IPS DF 6.9 (cell line): ENCODE data around the gene TADA3.
A peak's percentile ranks its signal among the peaks of the same experiment; 100 is the strongest.

Experiments
- DNase-seq: peaks from one replicate; pipeline ENCODE4 v3.0.0-alpha.2; 2013; ENCODE audit warnings: low read depth, low spot score
- H3K27ac ChIP-seq: one replicate; pipeline ENCODE4 v1.5.1; 2013; ENCODE audit warnings: low read length, control low read depth
- H3K27me3 ChIP-seq: 2 replicates; pipeline ENCODE4 v1.6.1; 2013; ENCODE audit warnings: mild to moderate bottlenecking, low read length; ENCODE audit not compliant: control insufficient read depth, insufficient read depth
- H3K36me3 ChIP-seq: 2 replicates; pipeline ENCODE4 v1.6.1; 2013; ENCODE audit warnings: low read length; ENCODE audit not compliant: control insufficient read depth, insufficient read depth
- H3K4me1 ChIP-seq: 2 replicates; pipeline ENCODE4 v1.6.1; 2013; ENCODE audit warnings: low read length; ENCODE audit not compliant: control insufficient read depth, insufficient read depth
- H3K4me3 ChIP-seq: 2 replicates; pipeline ENCODE4 v1.5.1; 2013; ENCODE audit warnings: mild to moderate bottlenecking, low read length
- H3K9me3 ChIP-seq: 2 replicates; pipeline ENCODE4 v1.6.1; 2013; ENCODE audit warnings: low read length, inconsistent platforms; ENCODE audit not compliant: control insufficient read depth, insufficient read depth
- WGBS: extraction: QIAGEN DNeasy Blood & Tissue Kit; methylation state at CpG from one replicate; pipeline ENCODE4 v1.1.7; 2013; ENCODE audit warnings: mixed read lengths, missing lambda C conversion rate; ENCODE audit not compliant: insufficient read length, insufficient coverage; 5-methylcytosine and 5-hydroxymethylcytosine counted together

The TADA3 gene

DNA sequence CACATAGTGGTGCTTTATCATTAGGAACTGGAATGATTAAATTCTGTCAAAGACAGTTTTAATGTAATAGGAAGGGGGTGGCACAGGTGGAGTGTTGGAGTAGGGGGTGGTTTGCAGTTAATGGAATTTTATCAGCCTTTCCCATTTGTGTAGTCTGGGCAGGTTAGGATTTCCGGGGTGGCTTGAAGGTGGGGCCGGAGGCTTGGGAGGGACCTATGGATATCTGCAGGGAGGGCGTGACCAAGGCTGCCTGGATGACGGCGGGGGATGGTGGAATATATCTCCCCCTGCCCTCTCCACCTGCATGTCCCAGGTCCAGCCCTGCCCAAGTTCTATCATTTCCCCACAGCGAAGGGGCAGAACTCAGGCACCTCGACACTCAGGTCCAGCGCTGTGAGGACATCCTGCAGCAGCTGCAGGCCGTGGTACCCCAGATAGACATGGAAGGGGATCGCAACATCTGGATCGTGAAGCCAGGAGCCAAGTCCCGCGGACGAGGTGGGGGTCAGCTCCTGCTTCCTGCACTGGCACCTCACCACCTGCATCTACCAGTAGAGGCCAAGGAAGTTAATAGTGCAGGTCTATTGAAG, 33.3 kb upstream of the TADA3 start:
- DNase-seq, result no peak
- H3K36me3 ChIP-seq, result no peaks in the 10 kb centered on the region
- H3K27me3 ChIP-seq, result no peaks in the 10 kb centered on the region
- no CpG with 5 or more reads among the region's 14 CpGs for WGBS
- no peak overlapping the region for H3K27ac ChIP-seq
- H3K9me3 ChIP-seq, result no peaks in the 10 kb centered on the region
- H3K4me1 ChIP-seq, result no peaks in the 10 kb centered on the region
- no peak overlapping the region for H3K4me3 ChIP-seq

DNA sequence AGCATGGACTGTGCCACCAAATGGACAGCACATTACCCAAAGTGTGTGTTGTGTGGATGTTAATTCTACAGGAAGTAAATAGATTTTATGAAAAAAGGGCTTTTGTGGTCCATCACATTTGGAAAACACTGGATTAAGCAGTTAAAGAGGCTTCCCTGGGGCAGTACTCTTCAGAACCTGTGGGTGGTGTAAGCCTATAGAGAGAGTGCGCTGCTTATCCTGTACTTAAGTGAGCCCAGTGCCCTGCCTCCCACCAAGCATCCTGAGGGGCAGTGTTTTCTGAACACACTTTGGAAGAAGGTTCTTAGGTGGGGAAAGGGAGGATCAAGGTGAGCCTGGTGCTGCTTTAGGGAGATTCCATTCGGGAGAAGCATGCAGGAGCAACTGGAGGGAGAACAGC, 28.7 kb upstream of the TADA3 start:
- H3K4me3 ChIP-seq, result no peak overlapping the region
- no peaks in the 10 kb centered on the region for H3K9me3 ChIP-seq
- no CpG with 5 or more reads among the region's 2 CpGs for WGBS
- no peaks in the 10 kb centered on the region for H3K36me3 ChIP-seq
- H3K4me1 ChIP-seq, result no peaks in the 10 kb centered on the region
- DNase-seq, result no peak
- H3K27me3 ChIP-seq, result no peaks in the 10 kb centered on the region
- H3K27ac ChIP-seq, result no peak overlapping the region

- WGBS, result no CpG with 5 or more reads among the region's 12 CpGs
- Histone ChIP-seq H3K9me3 (no peaks in the 10 kb centered on the region), H3K36me3 (no peaks in the 10 kb centered on the region), H3K27me3 (no peaks in the 10 kb centered on the region), H3K4me3 (no peak overlapping the region), H3K27ac (no peak overlapping the region), H3K4me1 (no peaks in the 10 kb centered on the region)
- no peak for DNase-seq
Observed at GRCh38 chr3:9820543-9820942, 28.3 kb upstream of the TADA3 start.

- Histone ChIP-seq H3K4me3 (no peak overlapping the region), H3K36me3 (no peaks in the 10 kb centered on the region), H3K27me3 (no peaks in the 10 kb centered on the region), H3K4me1 (no peaks in the 10 kb centered on the region), H3K27ac (no peak overlapping the region), H3K9me3 (no peaks in the 10 kb centered on the region)
- WGBS, result no CpG with 5 or more reads among the region's 7 CpGs
- DNase-seq, result no peak
Observed at GRCh38 chr3:9818666-9819335, 26.5 kb upstream of the TADA3 start.

GRCh38 chr3:9817436-9817835, 25.2 kb upstream of the TADA3 start:
- no CpG with 5 or more reads among the region's 6 CpGs for WGBS
- no peaks in the 10 kb centered on the region for H3K36me3 ChIP-seq
- DNase-seq, result no peak
- no peak overlapping the region for H3K4me3 ChIP-seq
- H3K27ac ChIP-seq, result no peak overlapping the region
- H3K4me1 ChIP-seq, result no peaks in the 10 kb centered on the region
- no peaks in the 10 kb centered on the region for H3K9me3 ChIP-seq
- no peaks in the 10 kb centered on the region for H3K27me3 ChIP-seq

DNA sequence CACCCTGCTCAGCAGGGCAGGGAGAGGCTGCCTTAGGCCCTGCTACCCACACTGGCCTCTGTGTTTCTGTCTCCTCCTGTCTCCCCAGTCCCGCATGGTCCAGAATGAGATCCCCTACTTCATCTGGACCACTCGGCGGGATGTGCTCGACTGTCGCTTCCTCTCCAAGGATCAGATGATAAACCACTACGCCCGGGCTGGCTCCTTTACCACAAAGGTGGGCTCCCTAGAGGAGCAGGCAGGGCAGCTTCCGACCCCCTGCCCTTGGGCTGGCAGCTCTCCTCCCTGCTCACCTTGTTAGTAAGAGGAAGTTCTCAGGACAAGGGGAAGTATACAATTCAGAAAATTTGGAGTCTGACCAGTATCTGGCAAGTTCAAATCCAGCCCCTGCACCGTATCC, 23.7 kb upstream of the TADA3 start:
- no peaks in the 10 kb centered on the region for H3K36me3 ChIP-seq
- no peak overlapping the region for H3K4me3 ChIP-seq
- H3K9me3 ChIP-seq, result no peaks in the 10 kb centered on the region
- no peaks in the 10 kb centered on the region for H3K4me1 ChIP-seq
- no peak overlapping the region for H3K27ac ChIP-seq
- whole genome bisulfite sequencing, result no CpG with 5 or more reads among the region's 9 CpGs
- H3K27me3 ChIP-seq, result peaks cover 5% of the 10 kb centered on the region; the same call in 1 of the 2 replicates
- no peak for DNase-seq

DNA sequence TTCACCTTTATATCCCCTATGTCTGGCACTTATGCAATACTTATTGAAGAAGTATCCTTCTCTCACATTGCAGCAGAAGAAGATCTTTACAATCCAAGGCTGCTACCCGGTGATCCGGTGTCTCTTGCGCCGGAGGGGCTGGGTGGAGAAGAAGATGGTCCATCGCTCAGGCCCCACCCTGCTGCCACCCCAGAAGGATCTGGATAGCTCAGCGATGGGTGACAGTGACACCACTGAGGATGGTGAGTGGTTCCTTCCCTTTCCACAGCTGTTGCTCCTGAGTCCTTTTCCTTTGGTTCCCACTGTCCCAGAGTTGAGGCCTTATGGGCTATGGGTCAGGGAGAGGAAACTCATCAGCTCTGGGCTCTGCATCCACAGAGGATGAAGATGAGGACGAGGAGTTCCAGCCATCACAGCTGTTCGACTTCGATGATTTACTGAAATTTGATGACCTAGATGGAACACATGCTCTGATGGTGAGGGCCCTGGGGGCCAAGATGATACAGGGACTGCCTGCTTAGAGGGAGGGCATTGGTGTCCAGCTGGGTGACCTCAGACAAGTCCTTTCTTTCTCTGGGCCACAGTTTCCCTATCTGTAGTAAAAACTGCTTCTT, 20.7 kb upstream of the TADA3 start:
- WGBS, result no CpG with 5 or more reads among the region's 9 CpGs
- H3K4me1 ChIP-seq, result no peaks in the 10 kb centered on the region
- H3K27me3 ChIP-seq, result peaks cover 6% of the 10 kb centered on the region; the same call in 1 of the 2 replicates
- H3K9me3 ChIP-seq, result no peaks in the 10 kb centered on the region
- no peaks in the 10 kb centered on the region for H3K36me3 ChIP-seq
- H3K4me3 ChIP-seq, result no peak overlapping the region
- DNase-seq, result no peak
- H3K27ac ChIP-seq, result no peak overlapping the region

DNA sequence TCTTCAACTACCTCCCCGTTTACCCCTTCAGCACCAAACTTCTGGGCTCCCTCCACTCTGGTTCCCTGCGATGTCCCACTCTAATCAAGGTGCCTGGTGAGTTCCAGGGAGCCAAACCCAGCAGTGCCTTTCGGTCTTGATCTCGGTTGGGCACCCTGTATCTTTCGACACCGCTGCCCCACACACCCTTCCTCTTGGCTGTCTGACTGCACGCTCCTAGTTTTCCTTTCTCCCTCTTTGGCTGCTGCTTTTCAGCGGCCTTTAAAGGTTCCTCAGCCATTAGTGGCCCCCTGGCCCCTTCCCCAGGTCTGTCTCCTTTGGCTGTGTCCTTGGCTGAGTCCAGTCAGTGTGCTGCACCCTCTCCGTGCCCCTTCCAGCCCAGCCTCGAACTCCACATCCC, 18.6 kb upstream of the TADA3 start:
- Histone ChIP-seq H3K36me3 (peaks cover 4% of the 10 kb centered on the region), H3K27me3 (peaks cover 6% of the 10 kb centered on the region; the same call in 1 of the 2 replicates), H3K4me3 (no peak overlapping the region), H3K4me1 (no peaks in the 10 kb centered on the region), H3K27ac (no peak overlapping the region), H3K9me3 (no peaks in the 10 kb centered on the region)
- no peak for DNase-seq
- WGBS, result 100% methylated on average over 1 of the region's 10 CpGs

GRCh38 chr3:9810433-9810770, 18.1 kb upstream of the TADA3 start:
- H3K4me3 ChIP-seq, result peak overlapping the region; percentile 62; the same call in 1 of the 2 replicates

DNA sequence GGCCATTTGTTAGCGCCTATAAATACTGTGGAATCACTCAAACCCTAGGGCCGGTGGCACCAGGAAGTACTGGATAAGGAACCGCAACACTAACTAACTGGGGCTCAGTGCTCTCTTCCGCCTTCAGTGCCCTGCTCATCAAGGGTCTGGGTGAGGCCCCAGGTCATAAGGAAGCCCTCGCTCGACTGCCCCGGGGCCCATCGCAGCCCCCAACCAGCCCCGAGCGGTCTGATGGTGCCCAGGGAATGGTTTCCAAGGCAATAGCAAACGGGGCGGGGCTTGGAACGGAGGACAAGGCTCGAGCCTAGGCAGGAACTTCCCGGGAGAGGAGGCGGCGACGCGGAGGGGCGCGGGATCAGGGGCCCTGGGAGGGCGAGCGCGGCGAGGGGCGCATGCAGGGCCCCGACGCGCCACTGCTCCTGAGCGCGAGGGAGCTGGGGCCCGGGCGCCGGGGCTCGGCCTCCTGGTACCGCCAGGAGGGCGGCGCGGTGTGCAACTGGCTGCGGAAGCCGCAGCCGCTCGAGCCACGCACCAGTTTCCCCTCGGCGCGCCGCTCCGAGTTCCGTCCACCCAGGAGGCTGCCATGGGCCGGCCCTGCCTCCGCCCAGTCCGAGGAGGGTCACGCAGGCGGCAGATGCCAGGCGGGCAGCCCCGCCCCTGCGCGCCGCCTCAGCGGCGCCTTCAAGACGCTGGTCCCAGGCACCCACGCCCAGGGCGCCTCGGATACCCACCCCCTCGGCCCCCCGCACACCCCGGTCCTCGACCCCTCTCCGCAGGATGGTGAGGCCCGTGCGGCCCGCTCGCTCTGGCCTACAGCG, 17.6 kb upstream of the TADA3 start, which contains the start of gene TTLL3:
TSS of gene TTLL3 (plus strand) at position 648 of the 818 bp plus-strand sequence. CDS start 400 bp downstream, outside the sequence.
- DNase-seq, result no peak
- H3K9me3 ChIP-seq, result no peaks in the 10 kb centered on the region
- H3K36me3 ChIP-seq, result peaks cover 10% of the 10 kb centered on the region
- peak within 1 kb of the TSS; percentile 62; the same call in 1 of the 2 replicates for H3K4me3 ChIP-seq
- WGBS, result no CpG with 5 or more reads among the region's 76 CpGs
- no peak within 1 kb of the TSS for H3K27ac ChIP-seq
- H3K4me1 ChIP-seq, result no peaks in the 10 kb centered on the region
- H3K27me3 ChIP-seq, result peaks cover 6% of the 10 kb centered on the region; the same call in 1 of the 2 replicates

More at GRCh38 chr3:9810433-9810770, 18.1 kb upstream of the TADA3 start:
- Histone ChIP-seq H3K9me3 (no peaks in the 10 kb centered on the region), H3K36me3 (peaks cover 7% of the 10 kb centered on the region), H3K27me3 (peaks cover 6% of the 10 kb centered on the region; the same call in 1 of the 2 replicates), H3K4me1 (no peaks in the 10 kb centered on the region), H3K27ac (no peak overlapping the region)
- WGBS, result no CpG with 5 or more reads among the region's 18 CpGs
- no peak for DNase-seq
